GM18873 (cell line): ENCODE data around the gene ABHD8.

ENCODE experiments used
- ATAC-seq: cut with Tn5 transposase; IDR thresholded peaks from one replicate; pipeline ENCODE4 v1.9.1; 2021; ENCODE audit warnings: mild to moderate bottlenecking, moderate library complexity, moderate number of reproducible peaks; ENCODE audit not compliant: unreplicated experiment, low FRiP score

ABHD8 gene

GRCh38 chr19:17323300-17323963, 20.2 kb upstream of the ABHD8 start:
- ATAC-seq, result no peak

- no peak for ATAC-seq
Measured at GRCh38 chr19:17322854-17323253, 19.6 kb upstream of the ABHD8 start.

GRCh38 chr19:17321655-17322489, 18.6 kb upstream of the ABHD8 start:
- ATAC-seq, result no peak

GRCh38 chr19:17320435-17320834, 17.2 kb upstream of the ABHD8 start:
- ATAC-seq, result no peak

- no peak for ATAC-seq
Measured at GRCh38 chr19:17319473-17320238, 16.4 kb upstream of the ABHD8 start.

GRCh38 chr19:17318966-17319365, 15.7 kb upstream of the ABHD8 start:
- ATAC-seq, result no peak

- ATAC-seq, result no peak
Measured at GRCh38 chr19:17314007-17314593, 10.9 kb upstream of the ABHD8 start.

GRCh38 chr19:17312189-17313113, 9.2 kb upstream of the ABHD8 start:
- ATAC-seq, result no peak

GRCh38 chr19:17311455-17312188, 8.4 kb upstream of the ABHD8 start:
- ATAC-seq, result no peak

- ATAC-seq, result no peak
Measured at GRCh38 chr19:17309965-17310461, 6.8 kb upstream of the ABHD8 start.

GRCh38 chr19:17309198-17309964, 6.2 kb upstream of the ABHD8 start, which contains the start of gene DDA1:
DDA1 (plus strand) TSS chr19:17309563; CDS start chr19:17309655, 92 bp downstream.
- peak; percentile 46 for ATAC-seq

GRCh38 chr19:17307876-17308377, 4.7 kb upstream of the ABHD8 start:
- no peak for ATAC-seq

GRCh38 chr19:17306285-17306714, 3.1 kb upstream of the ABHD8 start:
- no peak for ATAC-seq

GRCh38 chr19:17305517-17306284, 2.5 kb upstream of the ABHD8 start, which contains the start of gene MRPL34:
MRPL34 (plus strand) TSS chr19:17305872; CDS start chr19:17305893, 21 bp downstream.
- ATAC-seq, result peak; percentile 79

GRCh38 chr19:17305216-17305516, 1.9 kb upstream of the ABHD8 start:
- no peak for ATAC-seq

- ATAC-seq, result no peak
Measured at GRCh38 chr19:17304386-17305215, 1.4 kb upstream of the ABHD8 start.
